ENCODE measurements around the gene RUNDC1. TPM values are rescaled to one million over a fixed set of nuclear protein-coding genes. Genes with fewer than 3 reads are reported as not detected.
A peak's percentile ranks its signal among the peaks of the same experiment; 100 is the strongest.

The RUNDC1 gene
- total and polyA plus RNA-seq, 9 donors, result 6.1 to 19.4 (median 12.1) TPM

DNA sequence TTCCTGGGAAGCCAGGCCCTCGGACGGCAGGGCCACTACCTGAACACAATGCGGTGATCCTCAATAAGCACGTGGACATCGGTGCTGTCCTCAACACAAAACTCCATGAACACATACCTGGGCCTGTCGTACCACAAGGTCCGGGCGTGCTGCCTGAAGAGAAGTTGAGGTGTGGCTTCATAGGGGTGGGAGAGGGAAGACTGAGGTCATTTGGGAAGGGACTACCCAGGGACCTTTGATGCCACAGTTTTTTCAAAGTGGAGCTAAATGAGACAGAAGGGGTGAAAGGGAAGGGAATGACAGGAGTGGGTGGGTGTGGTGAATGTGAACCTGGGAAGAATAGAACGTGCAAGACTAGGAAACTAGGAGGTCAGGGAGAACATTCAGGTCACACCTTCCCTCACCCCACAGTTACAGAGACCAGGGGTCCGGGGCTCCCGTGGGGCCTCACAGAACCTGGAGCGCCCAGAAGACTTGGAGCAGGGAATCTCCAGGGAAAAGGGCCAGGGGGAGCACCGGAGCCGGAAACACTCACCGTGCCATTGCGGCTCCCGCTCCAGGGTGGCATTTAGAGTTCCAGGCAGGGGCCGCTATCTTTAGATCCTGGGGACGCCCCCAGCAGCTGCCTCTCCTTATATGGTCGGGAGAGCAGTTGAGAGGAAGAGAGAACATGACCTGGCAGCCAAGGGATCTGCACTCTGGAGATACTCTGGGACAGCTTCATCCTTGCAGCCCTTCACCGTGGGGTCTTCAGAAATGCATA lies 673 bp upstream of the RUNDC1 start, which contains the start of gene PTGES3L:
Gene PTGES3L (minus strand): TSS at position 570 of the 763 bp plus-strand sequence. CDS start 27 bp downstream, at position 543.
- Histone ChIP-seq H3K9me3 (no peaks in the 10 kb centered on the region), H3K4me1 (ENCODE audit: insufficient read depth) (peaks cover 7% of the 10 kb centered on the region), H3K27me3 (no peaks in the 10 kb centered on the region), H3K27ac (peak within 1 kb of the TSS in 1 of 2 donors; percentile 46), H3K36me3 (no peaks in the 10 kb centered on the region), H3K4me3 (peak within 1 kb of the TSS; percentile 79)
- 35 to 40% (median 37%) methylated on average over 21 of the region's 21 CpGs for WGBS, 3 donors
- intact Hi-C loops (cut with DNase I), result no loop called here
- DNase-seq, result peak in 1 of 5 donors; percentile 52
- TF ChIP-seq, protein P1, sequence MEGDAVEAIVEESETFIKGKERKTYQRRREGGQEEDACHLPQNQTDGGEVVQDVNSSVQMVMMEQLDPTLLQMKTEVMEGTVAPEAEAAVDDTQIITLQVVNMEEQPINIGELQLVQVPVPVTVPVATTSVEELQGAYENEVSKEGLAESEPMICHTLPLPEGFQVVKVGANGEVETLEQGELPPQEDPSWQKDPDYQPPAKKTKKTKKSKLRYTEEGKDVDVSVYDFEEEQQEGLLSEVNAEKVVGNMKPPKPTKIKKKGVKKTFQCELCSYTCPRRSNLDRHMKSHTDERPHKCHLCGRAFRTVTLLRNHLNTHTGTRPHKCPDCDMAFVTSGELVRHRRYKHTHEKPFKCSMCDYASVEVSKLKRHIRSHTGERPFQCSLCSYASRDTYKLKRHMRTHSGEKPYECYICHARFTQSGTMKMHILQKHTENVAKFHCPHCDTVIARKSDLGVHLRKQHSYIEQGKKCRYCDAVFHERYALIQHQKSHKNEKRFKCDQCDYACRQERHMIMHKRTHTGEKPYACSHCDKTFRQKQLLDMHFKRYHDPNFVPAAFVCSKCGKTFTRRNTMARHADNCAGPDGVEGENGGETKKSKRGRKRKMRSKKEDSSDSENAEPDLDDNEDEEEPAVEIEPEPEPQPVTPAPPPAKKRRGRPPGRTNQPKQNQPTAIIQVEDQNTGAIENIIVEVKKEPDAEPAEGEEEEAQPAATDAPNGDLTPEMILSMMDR (IDR thresholded peaks at IDR 0.05), result no peak
- no peak for TF ChIP-seq POLR2A (IDR thresholded peaks at IDR 0.05)
- TF ChIP-seq EP300 (IDR thresholded peaks at IDR 0.05), result no peak

DNA sequence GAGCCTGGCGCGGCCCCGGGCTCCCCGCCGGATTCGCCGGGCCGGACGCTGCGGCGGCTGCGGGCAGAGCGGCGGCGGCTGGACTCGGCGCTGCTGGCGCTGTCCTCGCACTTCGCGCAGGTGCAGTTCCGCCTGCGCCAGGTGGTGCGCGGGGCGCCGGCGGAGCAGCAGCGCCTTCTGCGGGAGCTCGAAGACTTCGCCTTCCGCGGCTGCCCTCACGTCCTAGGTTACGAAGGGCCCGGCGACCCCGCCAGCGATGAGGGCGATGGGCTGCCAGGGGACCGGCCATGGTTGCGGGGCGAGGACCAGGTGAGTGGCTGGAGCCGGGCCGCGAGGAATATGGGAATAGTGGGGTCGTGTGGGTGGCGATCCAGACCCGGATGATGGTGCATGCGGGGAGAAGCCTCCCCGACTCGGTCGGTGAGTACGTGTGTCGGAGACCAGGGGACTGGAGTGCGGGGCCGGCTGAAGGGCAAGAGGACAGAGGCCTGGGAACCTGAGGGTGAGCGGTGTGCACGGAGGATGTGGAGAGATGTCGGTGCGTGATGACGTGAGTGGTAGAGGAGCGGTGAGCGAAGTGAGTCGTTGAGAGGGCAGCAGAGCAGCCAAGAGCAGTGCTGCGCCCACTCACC lies 517 bp downstream of the RUNDC1 start:
- H3K9me3 ChIP-seq, result no peaks in the 10 kb centered on the region
- peak in 3 of 5 donors; percentile 30 to 55 (median 47) for DNase-seq
- peaks cover 7% of the 10 kb centered on the region for H3K4me1 ChIP-seq (ENCODE audit: insufficient read depth)
- TF ChIP-seq, protein P1 (IDR thresholded peaks at IDR 0.05), result peak in 1 of 3 donors; percentile 12
- TF ChIP-seq EP300 (IDR thresholded peaks at IDR 0.05), result no peak
- H3K36me3 ChIP-seq, result no peaks in the 10 kb centered on the region
- H3K27ac ChIP-seq, result peak overlapping the region in 1 of 2 donors; percentile 46
- peak overlapping the region; percentile 79 for H3K4me3 ChIP-seq
- intact Hi-C loops (cut with DNase I), result no loop called here
- no peaks in the 10 kb centered on the region for H3K27me3 ChIP-seq
- WGBS, 3 donors, result 0 to 1% (median 1%) methylated on average over 63 to 67 of the region's 67 CpGs

DNA sequence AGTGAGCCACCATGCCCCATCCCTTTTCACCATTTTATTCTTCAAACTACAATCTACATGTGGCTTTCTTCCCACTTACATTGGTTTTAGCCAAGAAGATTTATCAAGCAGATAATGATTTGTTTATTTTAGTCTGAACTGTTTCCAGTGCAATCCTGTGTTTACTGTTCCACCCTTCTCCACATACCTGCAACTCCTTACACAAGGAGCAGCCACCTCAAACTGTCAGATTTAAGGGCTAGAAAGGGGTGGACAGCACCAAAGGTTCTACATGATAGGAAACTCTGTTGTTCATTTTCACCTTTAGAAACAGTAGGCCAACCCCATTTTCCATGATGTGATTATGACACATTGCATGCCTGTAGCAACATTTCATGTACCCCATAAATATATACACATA lies 1.9 kb downstream of the RUNDC1 start:
- DNase-seq, result no peak
- no peak overlapping the region for H3K27ac ChIP-seq

DNA sequence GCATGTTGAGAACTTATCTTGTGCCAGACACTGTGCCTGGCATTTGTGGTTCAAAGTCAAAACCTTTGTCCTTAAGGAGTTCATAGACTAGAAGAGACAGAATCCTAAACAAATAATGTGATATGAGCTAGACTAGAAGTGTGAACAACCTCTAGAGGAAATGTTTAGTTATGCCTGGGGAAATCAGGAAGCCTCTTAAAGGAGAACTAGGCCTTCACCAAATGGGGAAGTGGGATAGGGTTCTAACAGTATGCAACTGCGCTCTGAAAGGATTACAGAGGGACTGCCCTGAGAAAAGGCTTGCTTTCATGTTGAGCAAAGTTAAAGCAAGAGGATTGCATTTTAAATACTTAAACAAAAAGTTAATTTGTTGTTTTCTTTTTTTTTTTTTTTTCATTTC lies 4.9 kb downstream of the RUNDC1 start:
- H3K4me3 ChIP-seq, result no peak overlapping the region
- WGBS, 3 donors, result 0 to 67% (median 59%) methylated on average over 1 of the region's 1 CpG
- no peaks in the 10 kb centered on the region for H3K27me3 ChIP-seq
- no peak for DNase-seq
- peaks cover 3% of the 10 kb centered on the region for H3K4me1 ChIP-seq (ENCODE audit: insufficient read depth)
- intact Hi-C loops (cut with DNase I), result no loop called here
- TF ChIP-seq, protein P1 (IDR thresholded peaks at IDR 0.05), result no peak
- TF ChIP-seq EP300 (IDR thresholded peaks at IDR 0.05), result no peak
- H3K9me3 ChIP-seq, result no peaks in the 10 kb centered on the region
- no peaks in the 10 kb centered on the region for H3K36me3 ChIP-seq
- H3K27ac ChIP-seq, result no peak overlapping the region

More for the DNA sequence above, 1.9 kb downstream of the RUNDC1 start:
- Histone ChIP-seq H3K27me3 (no peaks in the 10 kb centered on the region), H3K4me3 (no peak overlapping the region), H3K4me1 (ENCODE audit: insufficient read depth) (peaks cover 7% of the 10 kb centered on the region), H3K9me3 (no peaks in the 10 kb centered on the region), H3K36me3 (no peaks in the 10 kb centered on the region)
- intact Hi-C loops (cut with DNase I), result no loop called here
- TF ChIP-seq, protein P1 (IDR thresholded peaks at IDR 0.05), result no peak
- TF ChIP-seq POLR2A (IDR thresholded peaks at IDR 0.05) (no peak), EP300 (IDR thresholded peaks at IDR 0.05) (no peak)
